ENCODE data around the gene NR2F2. TPM values are rescaled to one million over a fixed set of nuclear protein-coding genes. Genes with fewer than 3 reads are reported as not detected.
A peak's percentile ranks its signal among the peaks of the same experiment; 100 is the strongest.

NR2F2 gene
- total RNA-seq, 1 donor from 2014 or later: 1.9 TPM

- H3K27me3 Mint-ChIP-seq (ENCODE audit: unreplicated experiment): peaks cover 51% of the 10 kb centered on the region
These were observed 15.3 kb downstream of the NR2F2 start for GRCh38 chr15:96345560-96346399.

DNA sequence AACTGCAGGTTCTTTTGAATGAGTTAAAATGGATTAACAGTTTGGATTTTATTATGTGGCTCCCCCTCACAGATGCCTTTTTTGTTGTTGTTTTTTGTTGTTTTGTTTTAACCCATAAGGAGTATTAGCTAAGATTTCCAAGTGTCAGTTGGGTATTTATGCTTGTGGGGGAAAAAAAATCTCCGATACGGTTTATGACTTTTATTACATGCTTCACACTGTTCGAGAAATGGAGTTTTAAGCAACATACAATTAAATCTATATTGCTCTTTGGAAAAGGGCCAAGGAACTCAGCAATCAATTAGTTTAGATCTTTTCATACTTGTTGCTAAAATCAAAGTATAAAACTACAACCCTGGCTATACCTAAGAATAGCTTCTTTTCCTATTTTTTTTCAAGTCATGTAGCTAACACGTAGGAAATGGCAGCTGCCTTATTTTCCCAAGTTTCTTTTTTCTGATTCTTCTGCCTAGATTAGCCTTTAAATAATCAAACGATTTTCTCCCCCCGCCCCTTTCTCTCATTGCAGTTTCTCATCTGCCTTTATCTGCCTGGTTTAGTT lies 16.0 kb downstream of the NR2F2 start:
- H3K4me1 Mint-ChIP-seq (ENCODE audit: low read depth, unreplicated experiment): peaks cover 12% of the 10 kb centered on the region
- H3K4me3 Mint-ChIP-seq (ENCODE audit: unreplicated experiment): peak overlapping the region; percentile 86
- H3K27ac Mint-ChIP-seq (ENCODE audit: unreplicated experiment): no peak overlapping the region
- peaks cover 51% of the 10 kb centered on the region for H3K27me3 Mint-ChIP-seq (ENCODE audit: unreplicated experiment)
- TF ChIP-seq, protein P1, sequence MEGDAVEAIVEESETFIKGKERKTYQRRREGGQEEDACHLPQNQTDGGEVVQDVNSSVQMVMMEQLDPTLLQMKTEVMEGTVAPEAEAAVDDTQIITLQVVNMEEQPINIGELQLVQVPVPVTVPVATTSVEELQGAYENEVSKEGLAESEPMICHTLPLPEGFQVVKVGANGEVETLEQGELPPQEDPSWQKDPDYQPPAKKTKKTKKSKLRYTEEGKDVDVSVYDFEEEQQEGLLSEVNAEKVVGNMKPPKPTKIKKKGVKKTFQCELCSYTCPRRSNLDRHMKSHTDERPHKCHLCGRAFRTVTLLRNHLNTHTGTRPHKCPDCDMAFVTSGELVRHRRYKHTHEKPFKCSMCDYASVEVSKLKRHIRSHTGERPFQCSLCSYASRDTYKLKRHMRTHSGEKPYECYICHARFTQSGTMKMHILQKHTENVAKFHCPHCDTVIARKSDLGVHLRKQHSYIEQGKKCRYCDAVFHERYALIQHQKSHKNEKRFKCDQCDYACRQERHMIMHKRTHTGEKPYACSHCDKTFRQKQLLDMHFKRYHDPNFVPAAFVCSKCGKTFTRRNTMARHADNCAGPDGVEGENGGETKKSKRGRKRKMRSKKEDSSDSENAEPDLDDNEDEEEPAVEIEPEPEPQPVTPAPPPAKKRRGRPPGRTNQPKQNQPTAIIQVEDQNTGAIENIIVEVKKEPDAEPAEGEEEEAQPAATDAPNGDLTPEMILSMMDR (IDR thresholded peaks at IDR 0.05; ENCODE audit: partially characterized antibody, unreplicated experiment): no peak
- no peak for DNase-seq
- H3K9me3 Mint-ChIP-seq (ENCODE audit: unreplicated experiment): peaks cover 9% of the 10 kb centered on the region
- no peaks in the 10 kb centered on the region for H3K36me3 Mint-ChIP-seq (ENCODE audit: unreplicated experiment)

More at GRCh38 chr15:96345560-96346399, 15.3 kb downstream of the NR2F2 start:
- H3K4me1 Mint-ChIP-seq (ENCODE audit: low read depth, unreplicated experiment): peaks cover 14% of the 10 kb centered on the region
- H3K9me3 Mint-ChIP-seq (ENCODE audit: unreplicated experiment): peaks cover 5% of the 10 kb centered on the region
- no peak overlapping the region for H3K27ac Mint-ChIP-seq (ENCODE audit: unreplicated experiment)
- TF ChIP-seq, protein P1 (IDR thresholded peaks at IDR 0.05; ENCODE audit: partially characterized antibody, unreplicated experiment): peak; percentile 56
- H3K4me3 Mint-ChIP-seq (ENCODE audit: unreplicated experiment): peak overlapping the region; percentile 67
- H3K36me3 Mint-ChIP-seq (ENCODE audit: unreplicated experiment): no peaks in the 10 kb centered on the region
- DNase-seq: peak; percentile 71

DNA sequence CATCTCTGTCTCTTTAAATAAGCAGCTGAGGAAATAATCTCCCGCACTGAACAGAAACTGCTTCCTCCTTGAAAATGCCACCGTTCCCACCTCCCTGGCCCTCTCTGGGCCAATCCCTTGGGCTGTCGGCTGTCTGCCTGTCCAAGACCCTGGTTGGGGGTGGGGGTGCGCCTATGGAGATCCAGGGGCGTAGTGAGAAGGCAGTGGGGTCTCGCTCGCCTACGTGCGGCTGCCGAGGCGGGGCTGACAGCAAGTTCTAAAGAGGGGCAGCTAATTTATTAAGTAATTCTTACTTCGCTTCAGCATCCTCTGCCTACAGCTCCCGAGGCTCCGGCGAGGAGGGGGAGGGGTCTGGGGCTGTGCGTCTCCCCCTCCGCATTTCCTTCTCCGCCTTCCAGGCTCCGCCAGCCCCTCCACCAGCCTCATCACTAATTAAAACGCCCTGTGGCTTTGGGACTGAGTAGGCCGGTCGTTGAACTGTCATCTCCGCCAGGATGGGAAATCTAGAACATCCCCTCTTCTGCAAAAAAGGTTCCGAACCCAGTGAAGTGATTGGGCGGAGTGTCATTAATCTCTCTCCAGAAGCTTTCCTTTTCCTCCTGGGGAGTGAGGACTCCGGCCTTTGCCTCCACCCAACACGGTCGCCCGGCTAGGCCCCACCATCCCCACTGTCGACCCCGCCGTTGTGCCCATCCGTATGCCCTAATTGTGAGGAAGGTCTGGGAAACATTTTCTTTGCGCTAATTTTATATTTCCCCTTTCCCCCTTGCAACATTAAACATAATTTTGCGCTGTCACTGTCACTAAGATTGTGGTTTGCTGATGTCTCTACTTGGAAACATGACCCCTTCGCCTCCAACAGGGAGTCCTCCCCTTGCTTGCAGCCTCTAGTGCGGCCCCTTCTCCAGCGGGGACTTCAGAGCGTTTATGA lies 16.9 kb downstream of the NR2F2 start:
- H3K4me3 Mint-ChIP-seq (ENCODE audit: unreplicated experiment): peak overlapping the region; percentile 86
- TF ChIP-seq, protein P1 (IDR thresholded peaks at IDR 0.05; ENCODE audit: partially characterized antibody, unreplicated experiment): no peak
- H3K27ac Mint-ChIP-seq (ENCODE audit: unreplicated experiment): no peak overlapping the region
- no peaks in the 10 kb centered on the region for H3K36me3 Mint-ChIP-seq (ENCODE audit: unreplicated experiment)
- DNase-seq: peak; percentile 72
- H3K4me1 Mint-ChIP-seq (ENCODE audit: low read depth, unreplicated experiment): peaks cover 12% of the 10 kb centered on the region
- peaks cover 9% of the 10 kb centered on the region for H3K9me3 Mint-ChIP-seq (ENCODE audit: unreplicated experiment)
- H3K27me3 Mint-ChIP-seq (ENCODE audit: unreplicated experiment): peaks cover 50% of the 10 kb centered on the region

DNA sequence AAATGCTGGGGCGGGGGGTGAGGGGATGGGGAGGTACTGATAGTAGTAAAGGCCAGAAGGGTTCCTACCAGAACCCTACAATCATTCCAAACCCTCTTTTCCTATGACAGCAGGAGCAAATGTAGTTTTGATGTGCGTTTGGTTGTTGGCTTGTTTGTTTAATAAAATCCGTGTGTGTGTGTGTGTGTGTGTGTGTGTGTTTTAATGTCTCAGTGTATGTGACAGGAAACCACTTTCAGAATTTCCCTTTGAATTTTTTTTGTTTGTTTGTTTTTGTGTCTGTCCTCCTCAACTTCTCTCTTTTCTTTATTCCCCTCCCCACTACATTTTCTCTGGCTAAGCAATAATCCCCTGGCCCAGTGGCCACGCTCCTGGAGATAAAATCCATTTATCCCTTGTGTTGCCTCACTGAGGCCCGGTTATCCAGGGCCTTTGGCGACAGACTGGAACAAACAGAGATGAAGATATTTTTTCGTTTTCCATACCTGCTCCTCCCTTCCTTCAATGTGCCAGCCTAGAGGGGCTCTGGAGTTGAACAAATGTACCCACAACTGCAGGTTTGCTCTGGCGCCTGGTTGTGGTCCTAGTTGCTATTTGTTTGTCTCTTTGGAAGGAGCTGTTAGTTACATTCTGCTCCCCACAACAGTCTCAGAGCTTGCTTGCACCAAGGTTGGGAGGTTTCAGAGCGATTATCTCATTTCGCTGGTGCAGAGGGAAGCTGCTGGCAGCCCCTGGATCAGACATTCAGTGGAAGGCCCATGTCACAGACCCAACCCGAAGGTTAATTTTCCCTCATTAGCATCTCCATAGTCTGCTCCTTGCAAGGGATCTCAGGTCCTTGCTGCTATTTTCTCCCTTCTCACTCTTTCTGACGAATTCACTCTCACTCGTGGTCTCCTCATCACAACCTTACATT lies 17.9 kb downstream of the NR2F2 start:
- TF ChIP-seq, protein P1 (IDR thresholded peaks at IDR 0.05; ENCODE audit: partially characterized antibody, unreplicated experiment): no peak
- H3K9me3 Mint-ChIP-seq (ENCODE audit: unreplicated experiment): peaks cover 13% of the 10 kb centered on the region
- no peak overlapping the region for H3K4me3 Mint-ChIP-seq (ENCODE audit: unreplicated experiment)
- H3K27me3 Mint-ChIP-seq (ENCODE audit: unreplicated experiment): peaks cover 53% of the 10 kb centered on the region
- no peak for DNase-seq
- H3K36me3 Mint-ChIP-seq (ENCODE audit: unreplicated experiment): no peaks in the 10 kb centered on the region
- peaks cover 13% of the 10 kb centered on the region for H3K4me1 Mint-ChIP-seq (ENCODE audit: low read depth, unreplicated experiment)
- no peak overlapping the region for H3K27ac Mint-ChIP-seq (ENCODE audit: unreplicated experiment)

Data from glutamatergic neuron (in vitro differentiated cells).